ENCODE measurements around the gene LAMB3. TPM values are rescaled to one million over a fixed set of nuclear protein-coding genes. Genes with fewer than 3 reads are reported as not detected.

The LAMB3 gene
- total RNA-seq, 1 experiment from 2014 or later = 0.28 TPM

DNA sequence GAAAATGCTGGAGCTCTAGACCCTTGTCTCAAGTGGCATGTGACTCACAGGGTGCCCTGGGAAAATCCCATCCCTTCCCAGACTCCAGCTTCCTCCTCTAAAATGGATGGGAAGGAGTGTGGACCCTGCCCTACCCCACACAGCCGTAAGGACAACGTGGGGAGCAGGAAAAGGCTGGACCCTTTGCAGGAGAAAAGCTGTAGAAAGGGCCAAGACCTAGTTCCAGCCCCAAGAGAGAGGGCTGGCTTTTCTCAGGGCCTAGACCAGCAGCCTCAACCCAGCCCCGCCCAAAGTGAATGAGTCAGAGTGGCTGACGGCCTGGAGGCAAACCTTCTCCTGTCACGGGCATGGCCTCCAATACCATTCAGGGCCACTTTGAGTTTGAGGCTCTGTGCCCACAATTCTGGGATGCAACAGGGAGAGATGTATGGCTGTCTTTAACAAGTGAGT, 1.1 kb downstream of the LAMB3 start:
- H4K91ac ChIP-seq (ENCODE audit: insufficient read length, low read depth, low read length) = no peak overlapping the region
- WGBS (ENCODE audit: extremely low coverage, insufficient read length, low lambda C conversion rate) = no CpG with 5 or more reads among the region's 5 CpGs
- no peak overlapping the region for H3K27ac ChIP-seq (ENCODE audit: insufficient read length, low read depth, low read length)
- no peaks in the 10 kb centered on the region for H3K4me1 ChIP-seq (ENCODE audit: insufficient read depth, low read length)
- H3K14ac ChIP-seq (ENCODE audit: insufficient read depth, low read length) = no peak overlapping the region; the same call in 1 of the 2 replicates
- no peak overlapping the region for H3K9ac ChIP-seq (ENCODE audit: extremely low read depth, insufficient read length, low read length)
- Mint-ChIP-seq H3K36me3 (ENCODE audit: insufficient read depth in 1 of 3, low read depth in 3 of 3) (no peaks in the 10 kb centered on the region; a peak in 1 of 7 replicates), H3K27ac (no peak overlapping the region), H3K9me3 (no peaks in the 10 kb centered on the region), H3K27me3 (ENCODE audit: low read depth) (peaks cover 5% of the 10 kb centered on the region), H3K4me3 (no peak overlapping the region), H3K4me1 (peaks cover 20 to 30% of the 10 kb centered on the region in 2 experiments)
- no peak overlapping the region for H4K5ac ChIP-seq (ENCODE audit: insufficient read length, low read depth, low read length)
- H3K79me1 ChIP-seq (ENCODE audit: insufficient read depth, low read depth, low read length, poor library complexity, severe bottlenecking) = no peaks in the 10 kb centered on the region
- H3K27me3 ChIP-seq (ENCODE audit: insufficient read depth, low read length) = no peaks in the 10 kb centered on the region
- no peak overlapping the region for H3K4ac ChIP-seq (ENCODE audit: low read depth, low read length)
- no peak overlapping the region for H2BK20ac ChIP-seq (ENCODE audit: low read depth, low read length, poor library complexity, severe bottlenecking)
- no peak overlapping the region for H2BK15ac ChIP-seq (ENCODE audit: low read depth, low read length)
- no peaks in the 10 kb centered on the region for H3K9me3 ChIP-seq (ENCODE audit: control insufficient read depth, low read depth, low read length)
- H2BK120ac ChIP-seq (ENCODE audit: low read depth, low read length, poor library complexity, severe bottlenecking) = no peak overlapping the region
- no peak overlapping the region for H2AK5ac ChIP-seq (ENCODE audit: insufficient read length, low read length)
- H3K56ac ChIP-seq (ENCODE audit: insufficient read length, low read depth, low read length) = no peak overlapping the region
- H3K18ac ChIP-seq (ENCODE audit: insufficient read length, low read depth, low read length) = no peak overlapping the region
- no peaks in the 10 kb centered on the region for H4K20me1 ChIP-seq (ENCODE audit: control insufficient read depth, insufficient read depth, insufficient read length)
- H4K8ac ChIP-seq (replicated peaks; ENCODE audit: insufficient read length, low read depth, low read length) = no peak overlapping the region
- H2BK12ac ChIP-seq (ENCODE audit: insufficient read length, low read depth, low read length) = no peak overlapping the region
- no peak overlapping the region for H3T11ph ChIP-seq (ENCODE audit: low read length)
- no peak overlapping the region for H3K4me2 ChIP-seq (ENCODE audit: insufficient read depth, insufficient read length, low read length)
- no peaks in the 10 kb centered on the region for H3K23me2 ChIP-seq (ENCODE audit: insufficient read length, low read depth, low read length, poor library complexity, severe bottlenecking)
- H2AFZ ChIP-seq (ENCODE audit: low read length) = no peak overlapping the region
- no peaks in the 10 kb centered on the region for H3K79me2 ChIP-seq (ENCODE audit: insufficient read depth, low read length)
- DNase-seq = no peak
- TF ChIP-seq, protein P1, sequence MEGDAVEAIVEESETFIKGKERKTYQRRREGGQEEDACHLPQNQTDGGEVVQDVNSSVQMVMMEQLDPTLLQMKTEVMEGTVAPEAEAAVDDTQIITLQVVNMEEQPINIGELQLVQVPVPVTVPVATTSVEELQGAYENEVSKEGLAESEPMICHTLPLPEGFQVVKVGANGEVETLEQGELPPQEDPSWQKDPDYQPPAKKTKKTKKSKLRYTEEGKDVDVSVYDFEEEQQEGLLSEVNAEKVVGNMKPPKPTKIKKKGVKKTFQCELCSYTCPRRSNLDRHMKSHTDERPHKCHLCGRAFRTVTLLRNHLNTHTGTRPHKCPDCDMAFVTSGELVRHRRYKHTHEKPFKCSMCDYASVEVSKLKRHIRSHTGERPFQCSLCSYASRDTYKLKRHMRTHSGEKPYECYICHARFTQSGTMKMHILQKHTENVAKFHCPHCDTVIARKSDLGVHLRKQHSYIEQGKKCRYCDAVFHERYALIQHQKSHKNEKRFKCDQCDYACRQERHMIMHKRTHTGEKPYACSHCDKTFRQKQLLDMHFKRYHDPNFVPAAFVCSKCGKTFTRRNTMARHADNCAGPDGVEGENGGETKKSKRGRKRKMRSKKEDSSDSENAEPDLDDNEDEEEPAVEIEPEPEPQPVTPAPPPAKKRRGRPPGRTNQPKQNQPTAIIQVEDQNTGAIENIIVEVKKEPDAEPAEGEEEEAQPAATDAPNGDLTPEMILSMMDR (conservative IDR thresholded peaks at IDR 0.05) = no peak
- H3K23ac ChIP-seq (ENCODE audit: insufficient read length, low read depth, low read length) = no peak overlapping the region
- no peak overlapping the region for H2BK5ac ChIP-seq (ENCODE audit: insufficient read length, low read length)
